DOHH2 (cell line): ENCODE measurements around the gene WTIP.

ENCODE experiments used
- H3F3A ChIP-seq: fragments of 200-600 bp; sonication (generic), shearing (Covaris generic); 2 replicates; pipeline ENCODE4 v1.6.0; 2016; ENCODE audit warnings: antibody characterized with exemption, mild to moderate bottlenecking; ENCODE audit not compliant: control insufficient read depth, insufficient read depth
- H3K27ac ChIP-seq: fragments of 200-600 bp; sonication (generic); 2 replicates; pipeline ENCODE4 v1.5.1; 2014; ENCODE audit warnings: low read depth, mild to moderate bottlenecking, low read length, moderate library complexity
- H3K27me3 ChIP-seq: fragments of 200-600 bp; sonication (generic); 2 replicates; pipeline ENCODE4 v1.6.1; 2014; ENCODE audit warnings: mild to moderate bottlenecking, low read length, mixed read lengths; ENCODE audit not compliant: control insufficient read depth
- H3K36me3 ChIP-seq: fragments of 200-600 bp; sonication (generic); 2 replicates; pipeline ENCODE4 v1.6.1; 2014; ENCODE audit warnings: mild to moderate bottlenecking, low read length, moderate library complexity, mixed read lengths; ENCODE audit not compliant: control insufficient read depth
- H3K4me1 ChIP-seq: fragments of 200-600 bp; sonication (generic); 2 replicates; pipeline ENCODE4 v1.6.1; 2014; ENCODE audit warnings: mild to moderate bottlenecking, low read length, mixed read lengths; ENCODE audit not compliant: control insufficient read depth
- H3K4me2 ChIP-seq: fragments of 200-600 bp; sonication (generic); 2 replicates; pipeline ENCODE4 v1.6.0; 2014; ENCODE audit warnings: mild to moderate bottlenecking, low read length, moderate library complexity
- H3K4me3 ChIP-seq: fragments of 200-600 bp; sonication (generic); 2 replicates; pipeline ENCODE4 v1.5.1; 2014; ENCODE audit warnings: mild to moderate bottlenecking, low read length, mixed read lengths
- H3K79me2 ChIP-seq: fragments of 200-600 bp; sonication (generic); 2 replicates; pipeline ENCODE4 v1.6.1; 2014; ENCODE audit warnings: mild to moderate bottlenecking, low read length, mixed read lengths; ENCODE audit not compliant: control insufficient read depth
- H3K9me2 ChIP-seq: fragments of 200-600 bp; sonication (generic); replicated peaks from 2 replicates; pipeline ENCODE4 v1.6.1; 2014; ENCODE audit warnings: mild to moderate bottlenecking, low read length, mixed read lengths; ENCODE audit not compliant: control insufficient read depth
- H3K9me3 ChIP-seq: fragments of 200-600 bp; sonication (generic); 2 replicates; pipeline ENCODE4 v1.6.1; 2014; ENCODE audit warnings: antibody characterized with exemption, low read length, mixed read lengths; ENCODE audit not compliant: control insufficient read depth, insufficient read depth
- H4K20me1 ChIP-seq: fragments of 200-600 bp; sonication (generic); 2 replicates; pipeline ENCODE4 v1.6.0; 2014; ENCODE audit warnings: low read depth, mild to moderate bottlenecking, antibody characterized with exemption, low read length, moderate library complexity; ENCODE audit not compliant: control insufficient read depth, insufficient read depth
- CTCF ChIP-seq: fragments of 200-600 bp; sonication (generic); IDR thresholded peaks from one replicate; pipeline ENCODE4 v1.5.1; 2014; ENCODE audit warnings: antibody characterized with exemption, mild to moderate bottlenecking, low read depth, low read length; ENCODE audit not compliant: poor library complexity, severe bottlenecking
- EZH2phosphoT487 ChIP-seq: fragments of 200-600 bp; sonication (generic); IDR thresholded peaks from 2 replicates; pipeline ENCODE4 v1.6.1; 2017; ENCODE audit warnings: borderline replicate concordance, mild to moderate bottlenecking, antibody characterized with exemption, low read length, moderate library complexity, mixed read lengths

Gene WTIP

GRCh38 chr19:34500656-34501120 lies 19.1 kb downstream of the WTIP start:
- Histone ChIP-seq H3F3A (no peaks in the 10 kb centered on the region), H3K4me2 (no peak overlapping the region), H3K9me3 (no peaks in the 10 kb centered on the region), H3K79me2 (no peaks in the 10 kb centered on the region), H3K9me2 (no peaks in the 10 kb centered on the region), H3K4me3 (no peak overlapping the region), H3K27ac (no peak overlapping the region), H3K4me1 (peaks cover 4% of the 10 kb centered on the region), H3K36me3 (no peaks in the 10 kb centered on the region), H3K27me3 (peaks cover 18% of the 10 kb centered on the region), H4K20me1 (no peaks in the 10 kb centered on the region)
- TF ChIP-seq EZH2phosphoT487 (no peak), CTCF (no peak)

DNA sequence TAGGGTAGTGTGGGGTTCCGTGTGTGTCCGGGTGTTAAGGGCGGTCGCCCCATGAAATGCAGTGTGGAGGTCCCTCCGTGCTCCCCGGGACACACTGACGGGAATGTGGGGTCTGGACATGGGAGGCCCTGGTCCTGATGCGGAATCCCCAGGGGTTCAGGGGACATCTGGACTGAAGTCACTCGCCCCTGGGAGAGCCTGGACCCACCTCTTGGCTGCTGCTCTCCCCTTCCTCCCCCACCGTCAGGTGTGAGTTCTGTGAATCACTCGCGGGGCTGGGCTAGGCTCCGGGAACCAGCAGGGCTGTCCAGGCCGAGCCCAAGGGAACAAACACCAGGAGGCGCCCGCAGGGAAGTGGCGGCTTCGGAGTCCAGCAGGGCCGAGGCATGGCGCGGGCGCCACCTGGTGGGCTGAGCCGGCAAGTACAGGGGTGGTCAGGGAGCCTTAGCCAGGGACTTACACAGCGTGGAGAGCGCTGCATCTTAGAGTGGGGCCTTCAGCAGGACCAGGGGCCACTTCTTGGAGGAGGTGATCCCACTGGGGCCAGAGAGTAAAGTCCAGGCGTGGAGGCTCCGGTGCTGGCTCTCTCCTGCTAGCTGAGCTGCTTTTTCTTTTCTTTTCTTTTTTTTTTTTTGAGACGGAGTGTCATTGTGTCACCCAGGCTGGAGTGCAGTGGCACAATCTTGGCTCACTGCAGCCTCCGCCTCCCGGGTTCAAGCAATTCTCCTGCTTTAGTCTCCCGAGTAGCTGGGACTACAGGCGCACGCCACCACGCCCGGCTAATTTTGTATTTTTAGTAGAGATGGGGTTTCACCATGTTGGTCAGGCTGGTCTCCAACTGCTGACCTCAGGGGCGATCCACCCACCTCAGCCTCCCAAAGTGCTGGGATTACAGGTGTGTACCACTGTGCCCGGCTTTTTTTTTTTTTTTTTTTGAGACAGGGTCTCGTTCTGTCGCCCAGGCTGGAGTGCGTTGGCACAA lies 20.1 kb downstream of the WTIP start:
- TF ChIP-seq CTCF, result peak; percentile 99
- TF ChIP-seq EZH2phosphoT487, result peak; percentile 92; the same call in 1 of the 2 replicates
- Histone ChIP-seq H3F3A (no peaks in the 10 kb centered on the region), H3K9me3 (no peaks in the 10 kb centered on the region), H3K79me2 (no peaks in the 10 kb centered on the region), H3K27me3 (peaks cover 18% of the 10 kb centered on the region), H3K27ac (no peak overlapping the region), H3K4me1 (peaks cover 4% of the 10 kb centered on the region), H3K4me2 (peak overlapping the region; percentile 47), H3K4me3 (0 out of 2 replicates have a peak overlapping the region, but pooled peaks have one; percentile 18), H4K20me1 (no peaks in the 10 kb centered on the region), H3K9me2 (no peaks in the 10 kb centered on the region), H3K36me3 (no peaks in the 10 kb centered on the region)

DNA sequence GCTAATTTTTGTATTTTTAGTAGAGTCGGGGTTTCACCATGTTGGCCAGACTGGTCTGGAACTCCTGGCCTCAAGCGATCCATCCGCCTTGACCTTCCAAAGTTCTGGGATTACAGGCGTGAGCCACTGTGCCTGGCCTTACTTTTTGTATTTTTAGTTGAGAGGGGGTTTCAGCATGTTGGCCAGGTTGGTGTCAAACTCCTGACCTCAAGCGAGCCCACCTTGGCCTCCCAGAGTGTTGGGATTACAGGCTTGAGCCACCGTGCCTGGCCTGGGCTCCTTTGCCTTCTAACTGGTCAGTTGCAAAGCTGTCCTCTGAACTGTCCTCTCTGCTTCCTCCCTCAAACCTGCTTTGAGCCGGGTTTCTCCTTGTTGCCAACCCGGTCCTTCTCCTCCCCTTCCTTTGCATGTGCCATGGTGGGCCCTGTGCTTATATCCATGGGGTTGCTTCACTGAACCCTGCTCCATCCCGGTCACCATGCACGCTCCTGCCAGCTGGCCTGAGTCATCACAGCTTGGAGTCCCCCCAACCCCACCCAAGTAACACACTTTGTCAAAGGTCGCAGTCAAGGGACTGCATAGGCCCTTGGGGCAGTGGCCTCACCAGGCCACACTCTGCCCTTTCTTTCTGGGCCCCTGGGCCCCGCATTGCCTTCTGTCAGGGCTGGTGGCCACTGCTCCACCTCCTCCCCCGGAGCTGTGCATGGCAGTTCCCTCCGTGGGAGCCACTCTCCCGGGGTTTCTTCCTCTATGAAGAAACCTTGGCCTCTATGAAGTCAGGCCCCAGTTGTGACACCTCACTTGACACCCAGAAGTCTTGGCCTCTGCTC lies 21.2 kb downstream of the WTIP start:
- no peak overlapping the region for H3K4me3 ChIP-seq
- no peaks in the 10 kb centered on the region for H3F3A ChIP-seq
- H3K79me2 ChIP-seq, result no peaks in the 10 kb centered on the region
- H4K20me1 ChIP-seq, result no peaks in the 10 kb centered on the region
- peaks cover 4% of the 10 kb centered on the region for H3K4me1 ChIP-seq
- no peak overlapping the region for H3K4me2 ChIP-seq
- H3K27ac ChIP-seq, result no peak overlapping the region
- H3K9me3 ChIP-seq, result no peaks in the 10 kb centered on the region
- no peaks in the 10 kb centered on the region for H3K36me3 ChIP-seq
- H3K9me2 ChIP-seq, result no peaks in the 10 kb centered on the region
- peaks cover 18% of the 10 kb centered on the region for H3K27me3 ChIP-seq
- TF ChIP-seq EZH2phosphoT487, result no peak
- TF ChIP-seq CTCF, result no peak
